SK-N-MC (cell line): Measurements from ENCODE around the gene PPM1M.

Source experiments
- DNase-seq: peaks from one replicate; pipeline ENCODE4 v3.0.0-alpha.2; 2011; ENCODE audit warnings: low read depth, low spot score
- H3K27ac ChIP-seq: fragments of 200-600 bp; sonication (generic); 2 replicates; pipeline ENCODE4 v1.5.1; 2016; ENCODE audit warnings: mixed run types
- H3K36me3 ChIP-seq: fragments of 200-600 bp; sonication (generic); 2 replicates; pipeline ENCODE4 v1.6.1; 2017; ENCODE audit warnings: antibody characterized with exemption, low read length, mixed read lengths; ENCODE audit not compliant: insufficient read depth
- H3K4me3 ChIP-seq: fragments of 200-600 bp; sonication (generic); 2 replicates; pipeline ENCODE4 v1.5.1; 2016
- H3K9ac ChIP-seq: fragments of 200-600 bp; sonication (generic); 2 replicates; pipeline ENCODE4 v1.8.0; 2017; ENCODE audit warnings: mixed run types, mixed read lengths; ENCODE audit not compliant: insufficient read length
- H3K9me3 ChIP-seq: fragments of 200-600 bp; sonication (generic); 2 replicates; pipeline ENCODE4 v1.6.1; 2017; ENCODE audit warnings: low read depth, mild to moderate bottlenecking, antibody characterized with exemption, low read length, moderate library complexity, mixed read lengths
- EZH2 ChIP-seq: fragments of 200-600 bp; sonication (generic); IDR thresholded peaks from one replicate; pipeline ENCODE4 v1.6.1; 2017; ENCODE audit warnings: antibody characterized with exemption
- FOXP2 ChIP-seq: optimal IDR thresholded peaks from 2 replicates; pipeline ENCODE3; 2011; ENCODE audit warnings: mild to moderate bottlenecking, moderate library complexity; ENCODE audit not compliant: insufficient read depth; ENCODE audit errors: extremely low read length, control extremely low read depth
- POLR2AphosphoS5 ChIP-seq: IDR thresholded peaks from 2 replicates; pipeline ENCODE4 v1.6.1; 2012; ENCODE audit warnings: mild to moderate bottlenecking, low read depth, low read length, borderline replicate concordance

The PPM1M gene

DNA sequence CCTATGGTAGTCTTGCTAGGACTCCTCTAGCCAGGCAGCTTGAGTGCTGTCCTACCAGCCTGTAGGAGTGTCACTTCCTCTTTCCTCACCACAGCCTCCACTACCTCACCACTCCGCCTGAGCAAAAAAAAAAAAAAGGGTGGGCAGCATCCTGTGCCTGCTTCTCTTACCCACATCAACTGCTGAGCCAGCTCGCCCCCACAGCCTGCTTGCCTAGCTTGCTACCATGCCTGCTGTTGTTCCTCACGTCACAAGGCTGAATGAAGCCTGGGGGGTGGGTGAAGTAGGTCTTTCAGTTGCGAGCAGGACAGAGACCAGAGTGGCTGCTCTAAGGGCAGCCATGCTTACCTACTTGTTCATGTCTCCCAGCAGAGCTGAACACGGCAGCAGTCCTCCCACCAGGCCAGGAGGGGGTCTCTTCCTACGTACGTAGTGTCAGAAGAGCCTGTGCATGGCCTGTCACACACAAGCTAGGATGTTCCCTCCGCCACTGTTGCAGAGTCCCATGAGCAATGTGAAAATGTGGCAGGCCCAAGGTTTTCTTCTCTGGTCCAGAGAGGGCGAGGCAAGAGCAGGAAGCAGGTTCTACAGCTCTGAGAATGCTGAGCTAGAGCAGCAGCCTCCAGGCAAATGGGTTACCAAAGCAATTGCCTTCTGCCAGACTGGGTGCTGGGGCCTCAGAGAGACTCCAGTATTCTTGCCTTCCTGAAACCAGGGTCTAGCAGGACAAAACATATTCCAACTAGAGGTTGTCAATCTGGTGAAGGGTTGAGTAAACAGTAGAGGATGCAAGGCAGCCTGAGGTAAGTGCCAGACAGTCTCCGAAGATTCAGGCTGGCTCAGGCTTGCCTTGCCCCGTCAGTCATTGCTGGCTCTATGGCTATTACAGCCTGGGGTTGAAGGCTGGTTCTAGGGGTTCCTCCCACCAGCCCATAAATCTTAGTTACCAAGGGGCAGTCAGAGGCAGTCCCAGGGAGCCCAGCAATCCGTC, 8.1 kb downstream of the PPM1M start:
- no peak overlapping the region for H3K9ac ChIP-seq
- peaks cover 41% of the 10 kb centered on the region for H3K36me3 ChIP-seq
- no peak overlapping the region for H3K27ac ChIP-seq

DNA sequence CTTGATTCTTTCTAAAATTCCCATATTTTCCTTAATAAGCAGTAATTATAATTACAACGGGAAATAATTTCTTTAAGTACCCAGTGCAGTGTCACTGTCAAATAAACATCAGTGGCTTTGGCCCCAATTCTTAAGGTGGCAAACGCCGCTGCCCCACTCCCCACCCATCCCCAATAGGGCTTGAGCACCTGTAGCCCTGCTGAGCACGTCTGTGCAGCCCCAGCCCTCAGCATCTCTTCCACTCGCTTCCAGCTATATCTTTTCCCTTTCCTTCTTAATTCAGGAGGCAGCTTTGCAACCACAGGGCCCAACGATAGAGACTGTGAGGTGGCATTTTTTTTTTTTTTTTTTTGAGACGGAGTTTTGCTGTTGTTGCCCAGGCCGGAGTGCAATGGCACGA, 9.0 kb downstream of the PPM1M start:
- no peak for TF ChIP-seq POLR2AphosphoS5
- TF ChIP-seq FOXP2, result no peak
- TF ChIP-seq EZH2, result no peak
- no peak for DNase-seq

More for the DNA sequence above, 8.1 kb downstream of the PPM1M start:
- TF ChIP-seq EZH2, result no peak
- 0 out of 2 replicates have a peak, but pooled peaks have one; percentile 13 for TF ChIP-seq POLR2AphosphoS5
- Histone ChIP-seq H3K4me3 (no peak overlapping the region), H3K9me3 (no peaks in the 10 kb centered on the region)
- DNase-seq, result no peak

DNA sequence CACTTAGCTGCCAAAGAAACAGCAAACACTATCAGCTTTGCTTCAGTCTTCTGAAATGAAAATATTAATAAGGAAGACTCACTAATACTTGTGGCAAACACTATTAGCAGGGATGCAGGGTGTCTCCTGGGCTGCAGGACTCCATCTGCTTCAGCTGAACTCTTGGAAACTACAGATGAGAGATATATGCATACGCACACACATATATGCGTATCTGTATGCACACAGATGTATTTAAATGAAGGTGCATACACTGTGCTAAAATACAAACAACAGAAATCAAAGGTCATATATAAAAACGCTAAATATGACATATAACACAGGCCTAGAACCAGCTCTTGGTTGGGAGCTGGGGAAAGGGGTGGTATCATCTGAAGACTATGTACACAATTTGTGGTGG, 10.6 kb downstream of the PPM1M start:
- Histone ChIP-seq H3K27ac (no peak overlapping the region), H3K9ac (no peak overlapping the region), H3K36me3 (peaks cover 65% of the 10 kb centered on the region), H3K4me3 (no peak overlapping the region), H3K9me3 (no peaks in the 10 kb centered on the region)
- TF ChIP-seq EZH2, result no peak
- no peak for TF ChIP-seq FOXP2
- no peak for TF ChIP-seq POLR2AphosphoS5
- DNase-seq, result no peak

More for the DNA sequence above, 9.0 kb downstream of the PPM1M start:
- Histone ChIP-seq H3K9me3 (no peaks in the 10 kb centered on the region), H3K36me3 (peaks cover 51% of the 10 kb centered on the region), H3K27ac (no peak overlapping the region), H3K4me3 (no peak overlapping the region), H3K9ac (no peak overlapping the region)

DNA sequence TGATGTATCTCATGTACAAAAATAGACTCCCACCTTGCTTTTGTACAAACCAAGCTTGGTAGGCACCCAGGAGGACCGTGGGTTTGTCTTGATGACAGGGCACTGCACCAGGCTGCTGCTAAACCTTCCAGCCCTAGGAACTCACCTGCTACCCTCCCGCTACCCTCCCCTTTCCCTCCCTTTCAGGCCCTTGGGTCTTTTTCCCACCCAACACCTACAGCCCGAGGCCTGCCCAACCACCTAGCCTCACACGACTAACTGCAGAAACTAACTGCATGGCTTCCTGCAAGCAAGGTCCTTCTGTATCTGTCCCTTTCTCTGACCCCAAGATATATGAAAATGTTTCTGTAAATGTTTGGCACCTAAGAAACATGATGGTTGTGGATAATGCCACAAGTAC, 11.1 kb downstream of the PPM1M start:
- Histone ChIP-seq H3K9me3 (no peaks in the 10 kb centered on the region), H3K4me3 (no peak overlapping the region), H3K9ac (no peak overlapping the region), H3K27ac (no peak overlapping the region), H3K36me3 (peaks cover 70% of the 10 kb centered on the region)
- no peak for TF ChIP-seq FOXP2
- no peak for TF ChIP-seq EZH2
- TF ChIP-seq POLR2AphosphoS5, result no peak
- no peak for DNase-seq

DNA sequence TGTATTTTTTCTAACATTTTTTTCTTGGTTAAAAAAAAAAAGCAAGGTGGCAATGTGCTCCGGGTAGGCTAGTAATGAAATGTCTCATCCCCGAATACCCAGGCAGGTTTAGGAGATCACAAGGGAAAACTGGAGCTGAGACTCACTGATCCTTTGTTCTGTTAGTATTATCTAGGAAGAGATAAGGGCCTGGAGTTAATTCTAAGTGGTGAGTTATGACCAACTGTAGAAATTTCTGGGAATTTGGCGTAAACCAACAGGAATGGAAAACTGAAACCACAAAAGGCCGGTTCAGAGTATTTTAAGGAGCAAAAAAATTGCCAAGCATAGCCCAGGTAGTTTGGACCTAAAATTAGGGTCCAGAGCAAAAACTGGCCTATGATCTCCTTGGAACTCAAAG, 12.4 kb downstream of the PPM1M start:
- no peak for DNase-seq
- peaks cover 81% of the 10 kb centered on the region for H3K36me3 ChIP-seq
- no peak overlapping the region for H3K4me3 ChIP-seq
- H3K27ac ChIP-seq, result no peak overlapping the region
- no peaks in the 10 kb centered on the region for H3K9me3 ChIP-seq
- no peak for TF ChIP-seq POLR2AphosphoS5
- no peak for TF ChIP-seq EZH2
- no peak for TF ChIP-seq FOXP2
- H3K9ac ChIP-seq, result no peak overlapping the region

DNA sequence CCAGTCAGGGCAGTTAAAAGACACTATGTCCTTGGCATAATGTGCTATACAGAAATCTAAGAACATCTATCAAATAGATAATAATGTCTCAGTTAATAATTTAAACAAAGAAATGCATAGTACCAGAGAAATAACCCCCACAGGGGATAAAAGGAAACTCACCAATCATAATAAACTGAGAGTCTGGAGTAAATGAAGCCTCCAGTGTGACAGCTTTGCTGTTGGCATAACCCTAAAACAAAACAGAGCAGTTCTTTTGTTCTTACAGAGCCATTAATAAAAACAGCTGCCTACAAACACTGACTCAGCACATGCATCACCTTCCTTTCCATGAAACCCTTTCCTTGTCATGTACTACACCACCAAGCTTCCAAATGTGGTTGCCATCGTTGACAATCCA, 13.5 kb downstream of the PPM1M start:
- DNase-seq, result no peak
- TF ChIP-seq POLR2AphosphoS5, result no peak
- TF ChIP-seq FOXP2, result no peak
- TF ChIP-seq EZH2, result no peak
- no peak overlapping the region for H3K4me3 ChIP-seq
- H3K9ac ChIP-seq, result no peak overlapping the region
- peaks cover 86% of the 10 kb centered on the region for H3K36me3 ChIP-seq
- no peak overlapping the region for H3K27ac ChIP-seq
- no peaks in the 10 kb centered on the region for H3K9me3 ChIP-seq

DNA sequence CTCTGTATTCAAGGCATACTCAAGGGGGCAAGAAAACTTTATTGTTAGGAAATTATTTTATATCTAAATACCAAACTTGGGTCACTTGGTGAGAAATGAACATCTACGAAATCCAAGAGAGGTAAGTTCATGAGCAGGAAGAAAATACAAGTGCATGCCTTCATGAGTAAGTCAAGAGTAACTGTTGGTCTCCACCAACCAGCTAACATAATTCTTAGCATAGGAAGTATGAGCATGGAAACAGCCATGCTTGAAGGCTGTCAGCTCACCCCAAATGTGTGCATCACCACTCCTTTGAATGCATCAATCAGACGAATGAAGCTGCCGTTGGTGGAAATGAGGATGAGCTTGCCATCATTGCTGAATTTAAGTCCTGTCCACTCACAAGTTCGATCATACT, 13.9 kb downstream of the PPM1M start:
- no peak for DNase-seq
- no peaks in the 10 kb centered on the region for H3K9me3 ChIP-seq
- H3K27ac ChIP-seq, result no peak overlapping the region
- TF ChIP-seq EZH2 (no peak), FOXP2 (no peak), POLR2AphosphoS5 (no peak)
- H3K4me3 ChIP-seq, result no peak overlapping the region
- H3K36me3 ChIP-seq, result peaks cover 86% of the 10 kb centered on the region
- no peak overlapping the region for H3K9ac ChIP-seq

DNA sequence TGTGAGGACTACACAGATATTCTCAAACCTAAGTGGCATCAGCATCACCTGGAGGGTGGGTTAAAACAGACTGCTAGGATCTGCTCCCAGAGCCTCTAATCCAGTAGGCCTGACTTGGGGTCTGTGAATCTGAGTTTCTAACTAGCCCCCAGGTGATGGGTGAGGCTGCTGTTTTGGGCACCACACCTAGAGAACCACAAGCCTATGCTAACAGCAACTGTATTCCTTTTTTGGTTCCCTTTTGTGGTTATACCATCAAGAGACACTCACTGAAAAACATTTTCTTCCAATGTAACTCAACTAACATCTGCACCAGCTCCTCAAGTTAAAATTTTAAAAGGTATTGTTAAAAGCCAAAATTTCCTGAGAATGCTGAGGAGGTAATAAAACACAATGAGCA, 16.9 kb downstream of the PPM1M start:
- TF ChIP-seq FOXP2, result no peak
- no peak for TF ChIP-seq EZH2
- no peak for TF ChIP-seq POLR2AphosphoS5
- no peak overlapping the region for H3K9ac ChIP-seq
- no peak overlapping the region for H3K27ac ChIP-seq
- H3K36me3 ChIP-seq, result peaks cover 89% of the 10 kb centered on the region
- DNase-seq, result no peak
- H3K9me3 ChIP-seq, result no peaks in the 10 kb centered on the region
- H3K4me3 ChIP-seq, result no peak overlapping the region

DNA sequence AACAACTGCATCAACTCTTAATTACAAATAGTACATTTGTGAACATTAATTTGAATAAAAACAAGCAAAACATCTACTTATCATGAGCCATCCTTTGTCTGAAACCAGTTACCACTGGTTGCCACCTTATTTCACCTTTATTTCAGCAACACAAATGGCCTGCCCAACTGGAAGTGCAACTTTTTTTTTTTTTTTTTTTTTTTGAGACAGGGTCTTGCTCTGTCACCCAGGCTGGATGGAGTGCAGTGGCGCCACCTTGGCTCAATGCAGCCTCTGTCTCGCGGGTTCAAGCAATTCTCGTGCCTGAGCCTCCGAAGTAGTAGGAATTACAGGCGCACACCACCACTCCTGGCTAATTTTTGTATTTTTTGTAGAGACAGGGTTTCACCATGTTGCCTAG, 19.8 kb downstream of the PPM1M start:
- no peak overlapping the region for H3K4me3 ChIP-seq
- no peak for DNase-seq
- no peak for TF ChIP-seq POLR2AphosphoS5
- TF ChIP-seq FOXP2, result no peak
- no peak for TF ChIP-seq EZH2
- H3K36me3 ChIP-seq, result peaks cover 75% of the 10 kb centered on the region
- no peak overlapping the region for H3K9ac ChIP-seq
- no peak overlapping the region for H3K27ac ChIP-seq
- no peaks in the 10 kb centered on the region for H3K9me3 ChIP-seq
